Activated CD4-positive, alpha-beta T cell treated with anti-CD3 and anti-CD28 coated beads, Interleukin-2, amount 50 U/mL, for 1 hour (primary cell): ENCODE data around the gene FBXO40.
"Not testable (repeated sequence)": the region's sequence is repeated elsewhere in the genome, so short reads cannot be mapped to it uniquely, and the experiment has no call there.

Experiments
- DNase-seq: peaks from one replicate; pipeline ENCODE4 v3.0.0-alpha.2; 2020

Gene FBXO40, protein sequence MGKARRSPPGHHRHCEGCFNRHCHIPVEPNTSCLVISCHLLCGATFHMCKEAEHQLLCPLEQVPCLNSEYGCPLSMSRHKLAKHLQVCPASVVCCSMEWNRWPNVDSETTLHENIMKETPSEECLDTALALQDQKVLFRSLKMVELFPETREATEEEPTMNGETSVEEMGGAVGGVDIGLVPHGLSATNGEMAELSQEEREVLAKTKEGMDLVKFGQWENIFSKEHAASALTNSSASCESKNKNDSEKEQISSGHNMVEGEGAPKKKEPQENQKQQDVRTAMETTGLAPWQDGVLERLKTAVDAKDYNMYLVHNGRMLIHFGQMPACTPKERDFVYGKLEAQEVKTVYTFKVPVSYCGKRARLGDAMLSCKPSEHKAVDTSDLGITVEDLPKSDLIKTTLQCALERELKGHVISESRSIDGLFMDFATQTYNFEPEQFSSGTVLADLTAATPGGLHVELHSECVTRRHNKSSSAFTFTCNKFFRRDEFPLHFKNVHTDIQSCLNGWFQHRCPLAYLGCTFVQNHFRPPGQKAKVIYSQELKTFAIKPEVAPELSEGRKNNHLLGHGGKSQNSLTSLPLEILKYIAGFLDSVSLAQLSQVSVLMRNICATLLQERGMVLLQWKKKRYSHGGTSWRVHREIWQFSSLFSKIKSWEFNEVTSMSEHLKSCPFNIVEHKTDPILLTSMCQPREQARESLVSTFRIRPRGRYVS

DNA sequence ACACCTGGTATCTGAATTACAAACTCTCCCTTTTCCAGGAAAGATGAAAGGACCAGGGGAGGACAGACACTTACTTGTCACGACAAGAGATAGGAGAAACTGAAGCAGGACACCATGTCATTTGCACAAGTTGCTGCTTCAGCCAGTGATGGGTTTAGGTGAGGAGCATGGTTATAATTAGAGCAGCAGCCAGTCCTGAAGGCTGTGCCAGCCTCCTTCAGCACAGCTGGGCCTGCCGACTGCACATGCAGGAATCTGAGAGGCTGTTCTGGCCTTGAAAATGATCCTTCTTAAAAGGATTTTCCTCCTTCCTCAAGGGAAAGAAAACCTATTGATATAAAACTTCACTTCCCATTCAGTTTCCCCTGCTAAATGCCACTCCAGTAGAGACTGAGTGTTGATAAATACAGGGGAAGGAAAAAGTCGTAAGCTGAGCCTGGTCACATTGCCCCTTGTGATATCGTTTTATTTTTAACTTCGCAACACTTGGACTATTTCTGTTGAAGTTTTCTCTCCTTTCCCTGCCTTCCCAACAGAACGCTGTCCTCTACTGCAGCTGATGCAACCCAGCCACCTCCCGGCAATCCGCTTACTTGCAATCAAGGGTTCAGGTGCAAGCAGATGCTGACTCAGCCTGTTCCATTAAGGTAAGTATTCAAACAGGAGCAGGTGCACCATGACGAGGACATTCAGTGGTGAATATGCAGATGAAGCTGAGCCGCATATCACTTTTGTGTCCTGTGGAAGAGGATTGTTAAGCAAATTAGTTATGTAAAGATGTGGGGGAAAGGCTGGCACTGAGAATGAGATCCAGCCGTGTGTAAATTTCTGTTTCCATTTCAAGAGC, at the start of gene FBXO40:
TSS of gene FBXO40 (plus strand) at position 524 of the 847 bp plus-strand sequence. CDS start 27,197 bp downstream, outside the sequence.
- DNase-seq = no peak

DNA sequence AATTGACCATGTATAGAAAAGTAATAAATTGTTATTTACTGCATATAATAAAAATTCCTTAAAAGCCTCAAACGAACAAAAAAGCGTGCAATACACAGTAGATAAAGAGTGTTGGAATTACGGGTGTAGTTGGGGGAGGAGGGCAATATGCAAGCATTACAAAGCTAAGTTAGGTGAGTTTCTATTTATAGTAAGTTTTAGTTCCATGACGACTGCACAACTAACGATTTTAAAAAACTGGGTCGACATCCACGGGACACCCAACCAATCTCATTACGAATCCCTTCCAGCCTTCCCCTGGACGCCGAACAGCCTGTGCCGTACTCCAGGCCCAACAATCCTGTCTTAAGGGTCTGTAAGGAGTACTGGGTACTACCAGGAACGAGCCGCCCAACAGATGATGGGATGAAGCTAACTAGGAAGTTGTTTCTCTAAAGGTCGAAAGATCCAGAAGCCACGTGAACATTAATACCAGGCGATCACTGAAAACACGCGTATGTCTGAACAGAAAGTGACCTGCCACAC, 48.1 kb upstream of the FBXO40 start:
- DNase-seq = no peak

DNA sequence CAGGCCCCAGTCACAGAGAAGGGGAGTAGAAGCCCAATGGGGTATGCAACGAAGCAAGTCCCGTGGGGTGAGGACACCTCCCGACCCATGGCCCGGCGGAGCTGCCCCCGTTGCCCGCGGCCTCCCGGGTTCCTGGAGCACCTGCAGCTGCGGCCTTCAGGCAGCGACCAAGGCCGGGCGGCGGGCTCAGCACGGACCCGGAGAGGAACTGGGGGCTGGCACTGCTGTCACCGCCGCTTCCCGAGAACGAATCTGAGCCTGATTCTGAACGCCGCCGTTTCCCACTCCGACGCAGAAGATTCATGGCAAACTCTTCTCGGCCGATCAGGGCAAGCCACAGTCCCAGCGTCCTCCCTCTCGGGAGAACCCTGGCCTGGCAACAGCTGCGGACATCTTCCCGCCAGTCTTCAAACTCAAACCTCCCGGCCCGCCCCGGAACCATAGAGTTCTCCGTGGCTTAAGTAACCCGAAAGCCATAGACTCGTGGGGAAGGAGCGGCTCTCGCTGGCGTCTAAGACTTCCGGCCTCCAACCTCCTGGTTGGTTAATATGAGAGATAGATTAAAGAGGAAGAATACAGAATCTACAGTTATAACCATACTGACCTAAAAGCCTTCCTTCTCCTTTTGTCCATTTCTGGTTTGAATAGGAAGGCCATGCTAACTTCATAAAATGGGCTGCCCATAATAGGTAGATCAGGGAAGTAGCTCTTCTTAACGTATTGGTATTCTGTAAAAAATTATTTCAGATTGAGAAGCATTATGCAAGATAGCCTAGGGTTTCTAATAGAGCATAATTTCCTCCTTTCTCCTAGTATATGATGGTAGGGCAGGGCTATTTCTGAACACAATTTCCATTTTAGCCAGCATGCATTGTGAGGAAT, 47.4 kb upstream of the FBXO40 start, which contains the start of gene POLQ:
TSS of gene POLQ (minus strand) at position 415 of the 882 bp plus-strand sequence. CDS start at position 304, 111 bp downstream.
- DNase-seq = peak; percentile 86

DNA sequence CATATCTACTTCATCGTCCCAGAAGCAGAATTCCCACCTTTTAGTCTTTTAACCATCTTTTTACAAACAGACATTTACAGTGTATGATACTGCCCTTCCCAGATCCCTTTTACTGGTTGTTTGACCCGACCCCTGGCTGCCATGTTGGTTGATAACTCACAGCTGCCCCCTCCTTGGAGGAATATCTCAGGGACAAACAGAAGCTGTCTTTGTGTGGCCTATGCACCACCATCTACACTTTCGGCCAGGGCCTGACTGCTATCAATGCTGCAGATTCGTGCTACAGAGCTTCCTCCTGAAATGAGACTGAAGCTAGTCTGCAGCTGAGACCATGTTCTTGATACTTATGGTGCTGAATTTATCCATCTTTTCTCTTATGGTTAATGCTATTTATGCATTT, 40.8 kb upstream of the FBXO40 start:
- DNase-seq = no peak

DNA sequence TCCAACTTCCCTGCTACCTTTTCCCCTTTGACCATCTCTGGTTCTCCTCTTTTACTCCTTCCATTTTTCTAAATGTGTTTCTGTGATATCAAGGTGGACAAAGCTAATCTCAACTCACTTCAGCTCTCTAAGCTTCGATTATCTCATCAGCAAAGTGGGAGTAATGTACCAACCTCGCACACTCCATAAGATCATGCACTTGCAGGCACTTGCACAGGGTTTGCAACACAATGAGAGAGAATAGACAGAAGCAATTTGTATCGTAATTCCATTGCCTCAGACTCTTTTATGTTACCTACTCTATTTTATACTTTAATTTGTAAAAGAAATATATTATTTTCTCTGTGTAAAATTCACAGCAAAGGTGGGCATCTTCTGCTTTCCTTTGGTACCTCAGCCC, 40.4 kb upstream of the FBXO40 start:
- DNase-seq = no peak

DNA sequence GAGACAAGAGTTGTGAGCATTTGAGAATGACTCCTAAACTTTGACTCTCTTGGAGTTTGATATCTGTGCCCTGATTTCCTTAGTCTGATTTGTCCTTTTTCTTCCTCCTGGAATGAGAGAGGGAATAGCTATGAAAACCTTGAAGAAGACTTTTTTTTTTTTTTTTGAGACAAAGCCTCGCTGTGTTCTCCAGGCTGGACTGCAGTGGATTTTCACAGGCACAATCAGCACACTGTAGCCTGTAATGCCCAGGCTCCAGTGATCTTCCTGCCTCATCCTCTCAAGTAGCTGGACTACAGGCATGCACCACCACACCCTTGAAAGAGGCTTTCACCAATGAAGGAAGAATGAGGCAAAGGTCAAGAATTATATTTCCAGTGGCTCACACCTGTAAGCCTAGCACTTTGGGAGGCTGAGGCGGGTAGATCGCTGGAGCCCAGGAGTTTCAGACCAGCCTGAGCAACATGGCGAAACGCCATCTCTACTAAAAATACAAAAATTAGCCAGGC, 35.7 kb upstream of the FBXO40 start:
- no peak for DNase-seq

DNA sequence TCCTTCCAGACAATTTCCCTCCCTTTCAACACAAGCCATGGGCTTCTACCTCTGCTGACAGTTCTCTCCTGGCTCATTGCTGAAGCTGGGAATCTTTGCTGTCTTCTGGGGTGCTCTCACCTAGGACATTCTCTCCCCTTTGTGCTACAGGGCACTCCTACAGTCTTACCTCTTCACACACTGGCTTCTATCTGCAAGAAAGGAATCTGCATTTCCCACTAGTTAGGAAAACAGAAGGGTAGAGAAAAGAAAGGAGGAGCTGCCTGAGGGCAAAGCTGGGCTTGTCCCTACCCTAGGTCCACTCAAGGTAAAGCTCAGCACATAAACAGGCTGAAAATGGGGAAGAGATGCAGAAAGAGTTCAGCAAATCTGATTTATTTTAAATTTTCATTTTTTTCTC, 31.0 kb upstream of the FBXO40 start:
- no peak for DNase-seq

DNA sequence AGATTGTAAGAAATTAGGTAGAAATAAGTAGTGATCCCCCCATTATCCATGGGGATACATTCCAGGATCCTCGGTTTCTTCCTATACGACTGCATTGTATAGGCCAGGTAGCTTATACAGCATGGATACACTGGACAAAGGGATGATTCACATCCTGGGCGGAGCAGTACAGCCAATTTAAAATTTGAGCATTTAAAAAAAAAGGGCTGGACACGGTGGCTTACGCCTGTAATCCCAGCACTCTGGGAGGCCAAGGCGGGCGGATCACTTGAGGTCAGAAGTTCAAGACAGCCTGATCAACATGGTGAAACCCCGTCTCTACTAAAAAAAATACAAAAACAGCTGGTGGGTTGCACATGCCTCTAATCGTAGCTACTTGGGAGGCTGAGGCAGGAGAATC, 26.4 kb upstream of the FBXO40 start:
- DNase-seq = no peak

DNA sequence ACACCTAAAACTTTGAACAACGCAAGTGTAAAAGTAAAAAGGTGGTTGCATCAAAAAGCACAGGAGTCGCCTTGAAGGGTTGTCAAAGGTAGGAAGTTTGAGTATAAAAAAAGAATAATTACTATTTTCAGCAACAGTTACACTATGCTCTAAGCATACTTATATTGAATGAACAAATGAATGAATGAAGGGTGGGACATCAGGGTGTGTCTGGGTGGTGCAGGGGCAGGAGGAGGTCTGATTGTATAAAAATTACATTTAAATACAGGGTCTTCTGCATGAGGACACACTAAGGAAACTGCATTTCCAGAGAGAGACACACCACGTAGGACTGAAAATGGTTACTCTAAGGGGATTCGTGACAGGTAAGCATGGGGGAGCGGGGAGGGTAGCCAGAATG, 25.5 kb upstream of the FBXO40 start, which contains the start of gene ARGFX:
TSS of gene ARGFX (plus strand) at position 301 of the 400 bp plus-strand sequence. CDS start 2,765 bp downstream, outside the sequence.
- no peak for DNase-seq

DNA sequence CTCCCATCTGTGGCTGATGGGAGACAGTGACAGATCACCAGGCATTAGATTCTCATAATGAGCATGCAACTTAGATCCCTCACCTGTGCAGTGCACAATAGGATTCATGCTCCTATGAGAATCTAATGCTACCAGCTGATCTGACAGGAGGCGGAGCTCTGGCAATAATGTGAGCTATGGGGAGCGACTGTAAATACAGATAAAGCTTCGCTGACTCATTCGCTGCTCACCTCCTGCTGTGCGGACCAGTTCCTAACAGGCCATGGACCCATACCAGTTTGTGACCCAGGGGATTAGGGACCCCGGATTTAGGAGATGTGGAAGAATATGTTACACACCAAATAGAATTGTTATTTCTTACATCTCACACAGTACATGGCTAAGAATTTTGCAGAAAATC, 18.7 kb upstream of the FBXO40 start:
- no peak for DNase-seq

DNA sequence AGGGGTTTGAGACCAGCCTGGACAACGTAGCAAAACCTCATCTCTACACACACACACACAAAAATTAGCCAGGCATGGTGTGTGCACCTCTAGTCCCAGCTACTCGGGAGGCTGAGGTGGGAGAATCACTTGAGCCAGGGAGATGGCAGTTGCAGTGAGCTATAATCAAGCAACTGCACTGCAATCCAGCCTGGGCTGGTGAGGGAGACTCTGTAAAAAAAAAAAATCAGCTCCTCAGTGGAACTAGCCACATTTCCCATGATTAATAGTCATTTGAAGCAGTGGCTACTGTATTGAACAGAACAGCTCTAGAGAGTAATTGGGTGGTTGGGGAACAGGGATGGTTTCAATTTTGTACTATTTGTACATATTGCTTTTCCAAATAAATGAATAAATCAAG, 11.5 kb upstream of the FBXO40 start:
- no peak for DNase-seq

DNA sequence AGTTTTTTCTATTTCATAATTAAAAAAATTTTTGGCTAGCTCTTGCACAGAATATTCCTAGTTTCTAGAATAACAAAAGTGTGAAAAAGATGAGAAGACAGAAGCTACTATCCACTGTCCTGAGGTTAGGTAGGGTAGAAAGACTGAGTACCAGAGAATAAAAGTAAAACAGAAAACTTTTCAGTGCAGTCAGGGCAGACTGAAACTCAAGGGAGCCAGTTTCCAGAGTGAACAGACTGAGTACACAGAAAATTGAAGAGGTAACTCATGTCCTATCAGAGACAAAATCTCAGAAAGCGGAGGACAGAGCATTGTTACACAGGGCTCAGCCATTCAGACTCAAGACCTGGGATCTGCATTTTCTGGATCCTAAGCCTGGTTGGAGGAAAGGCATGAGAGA, 8.8 kb upstream of the FBXO40 start:
- DNase-seq = no peak

DNA sequence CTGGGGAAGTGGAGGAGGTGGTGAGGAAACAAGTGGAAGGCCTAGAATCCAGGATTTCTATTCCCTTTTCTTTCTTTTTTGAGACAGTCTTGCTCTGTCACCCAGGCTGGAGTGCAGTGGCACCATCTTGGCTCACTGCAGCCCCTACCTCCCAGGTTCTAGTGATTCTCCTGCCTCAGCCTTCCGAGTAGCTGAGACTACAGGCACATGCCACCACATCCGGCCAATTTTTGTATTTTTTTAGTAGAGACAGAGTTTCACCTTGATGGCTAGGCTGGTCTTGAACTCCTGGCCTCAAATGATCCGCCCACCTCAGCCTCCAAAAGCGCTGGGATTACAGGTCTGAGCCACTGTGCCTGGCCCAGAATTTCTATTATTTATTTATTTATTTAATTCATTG, 627 bp downstream of the FBXO40 start:
- not testable (repeated sequence) for DNase-seq

DNA sequence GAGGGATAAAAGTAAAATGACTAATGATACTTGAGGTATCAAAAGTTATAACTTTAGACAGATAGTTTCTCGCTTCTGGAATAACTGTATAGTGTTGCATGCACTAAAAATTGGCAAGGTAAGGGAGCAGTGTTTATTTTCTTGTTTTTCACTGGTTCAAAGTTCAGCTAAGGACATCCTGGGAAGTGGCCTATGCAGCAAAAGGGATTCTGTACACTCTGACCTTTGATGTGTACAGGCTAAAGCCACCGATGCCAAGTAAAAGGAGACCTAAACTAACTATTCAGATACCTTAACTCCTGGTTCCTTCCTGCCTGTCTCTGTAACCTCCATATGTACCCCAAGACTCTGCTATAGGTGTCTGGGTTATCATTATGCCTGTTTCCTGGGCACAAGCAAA, 1.7 kb downstream of the FBXO40 start:
- DNase-seq = no peak

DNA sequence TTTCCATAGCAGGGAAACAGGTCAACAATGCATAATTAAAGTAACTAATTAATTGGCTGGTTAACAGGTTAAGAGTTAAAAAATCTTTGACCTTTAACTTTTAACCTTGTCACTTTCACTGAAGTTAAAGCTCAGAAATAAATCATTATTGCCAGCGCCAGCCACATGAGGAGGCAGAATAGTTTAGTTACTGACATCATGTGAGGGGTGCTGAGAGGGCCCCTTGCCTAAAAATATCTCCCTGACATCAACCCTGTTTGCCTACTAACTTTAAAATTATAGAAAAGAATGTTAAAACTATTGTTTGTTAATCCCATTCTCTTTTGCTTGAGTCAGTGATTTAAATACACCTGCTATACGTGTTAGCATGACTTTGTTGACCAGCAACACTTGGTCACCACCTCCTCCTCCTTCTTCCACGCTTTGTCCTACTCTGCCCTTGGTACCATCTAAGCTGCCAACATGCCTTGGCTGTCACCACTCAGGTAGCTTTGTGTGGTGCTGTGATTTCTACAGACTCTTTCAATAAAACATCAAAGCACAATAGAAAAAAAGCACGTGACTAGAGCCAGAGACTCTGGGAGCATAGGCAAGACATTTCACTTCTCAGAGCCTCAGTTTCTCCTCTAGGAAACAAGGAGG, 2.7 kb downstream of the FBXO40 start:
- no peak for DNase-seq

DNA sequence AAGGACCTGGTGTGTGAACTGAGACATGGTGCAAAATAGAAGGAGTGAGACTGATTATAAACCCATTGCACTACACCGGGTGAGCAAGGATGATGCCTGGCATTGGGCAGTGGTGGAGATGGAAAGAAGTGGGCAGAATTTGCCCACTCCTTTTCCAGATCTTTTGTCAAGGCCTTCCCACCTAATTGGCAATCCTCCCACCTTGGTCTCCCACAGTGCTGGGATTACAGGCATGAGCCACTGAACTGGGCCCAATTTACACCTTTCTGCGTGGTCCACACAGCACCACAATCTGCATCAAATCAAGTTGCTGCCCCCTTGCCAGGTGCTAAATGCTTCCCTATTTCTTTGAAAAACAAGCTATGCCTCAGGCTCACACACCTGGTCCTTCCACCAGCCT, 5.4 kb downstream of the FBXO40 start:
- DNase-seq = no peak

DNA sequence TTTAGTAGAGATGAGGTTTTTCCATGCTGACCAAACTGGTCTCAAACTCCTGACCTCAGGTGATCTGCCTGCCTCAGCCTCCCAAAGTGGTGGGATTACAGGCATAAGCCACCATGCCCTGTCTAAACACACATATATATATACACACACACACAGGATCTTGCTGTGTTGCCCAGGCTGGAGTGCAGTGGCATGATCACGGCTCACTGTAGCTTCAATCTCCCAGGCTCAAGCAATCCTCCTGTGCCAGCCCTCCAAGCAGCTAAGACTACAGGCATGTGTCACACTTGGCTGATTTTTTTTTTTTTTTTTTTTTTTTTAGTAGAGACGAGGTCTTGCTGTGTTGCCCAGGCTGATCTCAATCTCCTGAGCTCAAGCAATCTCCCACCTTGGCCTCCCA, 6.7 kb downstream of the FBXO40 start:
- not testable (repeated sequence) for DNase-seq

DNA sequence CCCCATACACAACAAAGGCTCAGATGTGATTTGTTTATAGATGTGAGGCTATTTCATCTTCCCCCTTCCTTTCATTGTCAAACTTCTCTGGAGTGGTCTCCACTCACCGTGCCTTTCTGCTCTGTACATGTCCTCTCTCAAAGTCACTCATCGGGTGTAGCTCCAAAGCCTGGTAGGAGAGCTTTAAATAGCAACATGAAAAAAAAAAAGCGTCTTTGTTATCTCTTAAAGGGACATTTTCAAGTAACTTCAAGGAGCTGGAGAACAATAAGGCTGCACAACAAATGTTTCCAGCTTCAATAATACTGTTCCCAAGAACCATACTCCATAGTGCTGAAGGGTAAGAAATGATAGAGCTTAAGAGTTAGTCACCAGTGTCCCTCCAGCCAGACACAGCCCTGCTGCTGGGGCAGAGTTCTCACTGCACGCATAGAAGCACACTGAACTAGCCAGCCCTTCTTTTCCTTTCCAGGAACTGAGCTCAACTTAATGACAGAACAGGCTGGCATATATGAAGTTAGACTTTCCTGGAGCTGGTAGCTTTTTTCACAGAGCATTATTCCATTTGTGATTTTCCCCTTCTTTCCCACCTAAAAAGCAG, 8.1 kb downstream of the FBXO40 start:
- DNase-seq = no peak

DNA sequence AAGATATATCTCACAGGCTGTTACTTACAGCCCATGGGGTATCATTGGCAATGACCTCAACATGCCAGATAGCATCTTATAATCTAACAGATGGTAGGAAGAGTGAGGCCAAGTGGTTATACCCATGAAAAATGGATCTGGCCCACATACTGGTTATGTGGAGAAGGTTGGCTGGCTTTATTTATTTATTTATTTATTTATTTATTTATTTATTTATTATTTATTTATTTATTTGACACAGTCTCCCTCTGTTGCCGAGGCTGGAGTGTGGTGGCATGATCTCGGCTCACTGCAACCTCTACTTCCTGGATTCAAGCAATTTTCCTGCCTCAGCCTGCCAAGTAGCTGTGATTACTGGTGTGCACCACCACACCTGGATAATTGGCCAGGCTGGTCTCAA, 11.6 kb downstream of the FBXO40 start:
- no peak for DNase-seq

DNA sequence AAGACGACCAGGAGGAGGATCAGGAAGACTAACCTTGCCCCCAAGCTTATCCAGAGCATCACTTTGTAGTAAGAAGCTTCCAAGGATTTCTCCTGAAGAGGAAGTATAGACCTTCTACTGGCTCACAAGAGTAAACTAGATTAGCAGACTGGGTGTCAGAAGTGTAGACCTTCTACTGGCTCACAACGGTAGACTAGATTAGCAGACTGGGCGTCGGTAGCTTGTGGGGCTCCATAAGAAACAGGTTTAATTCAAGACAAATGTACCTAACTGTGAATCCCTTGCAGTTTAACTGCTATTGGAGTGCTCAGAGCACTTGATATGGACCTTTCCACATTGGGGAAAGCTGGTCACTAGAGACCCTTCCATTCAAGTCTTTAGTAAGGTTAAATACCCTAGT, 12.9 kb downstream of the FBXO40 start:
- no peak for DNase-seq

DNA sequence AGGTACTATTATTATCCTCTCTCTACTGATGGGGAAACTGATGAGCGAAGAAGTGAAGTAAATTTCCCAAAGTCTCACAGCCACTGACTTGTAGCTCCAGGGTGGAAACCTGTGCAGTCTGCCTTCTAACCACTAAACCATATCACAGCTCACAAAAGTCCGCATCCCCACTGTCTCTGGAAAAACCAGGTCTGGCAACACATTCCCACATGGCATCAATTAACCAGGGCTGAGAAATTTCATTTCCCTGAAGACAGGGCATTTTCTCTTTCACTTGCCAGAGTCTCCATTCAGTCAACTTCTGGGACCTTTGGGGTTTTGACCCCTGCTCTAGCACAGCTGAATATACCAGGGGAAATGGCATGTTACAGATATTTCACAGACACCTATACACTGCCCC, 26.5 kb downstream of the FBXO40 start:
- no peak for DNase-seq
